ENCODE measurements around the gene GNPTG. TPM values are rescaled to one million over a fixed set of nuclear protein-coding genes. Genes with fewer than 3 reads are reported as not detected.

The GNPTG gene
- total and polyA plus RNA-seq, 2 of the 13 experiments (the other 11 are each of a cell fraction or from before 2014, with no cell fraction given) = 22.7 to 71.1 TPM

- TF ChIP-seq ZNF407 (CRISPR knock-in tag; IDR thresholded peaks at IDR 0.05; ENCODE audit: not compliant biosample characterization) (peak; percentile 58), JUN (CRISPR knock-in tag; IDR thresholded peaks at IDR 0.05) (no peak), BRCA1 (CRISPR knock-in tag; IDR thresholded peaks at IDR 0.05) (peak; percentile 68; the same call in 1 of the 2 replicates), ZBTB1 (CRISPR knock-in tag; IDR thresholded peaks at IDR 0.05; ENCODE audit: borderline replicate concordance) (no peak), RBM22 (optimal IDR thresholded peaks at IDR 0.05; ENCODE audit: low read length) (no peak), ZNF790 (CRISPR knock-in tag; IDR thresholded peaks at IDR 0.05; ENCODE audit: borderline replicate concordance) (peak; percentile 95), ZNF205 (CRISPR knock-in tag; IDR thresholded peaks at IDR 0.05) (peak; percentile 78), ZSCAN25 (CRISPR knock-in tag; IDR thresholded peaks at IDR 0.05) (peak; percentile 64; the same call in 1 of the 2 replicates), ZNF543 (CRISPR knock-in tag; IDR thresholded peaks at IDR 0.05) (peak; percentile 76; the same call in 1 of the 2 replicates), MAX (IDR thresholded peaks at IDR 0.05) (peak; percentile 55), ZSCAN20 (CRISPR knock-in tag; IDR thresholded peaks at IDR 0.05; ENCODE audit: borderline replicate concordance) (0 out of 2 replicates have a peak, but pooled peaks have one; percentile 80), EEA1 (CRISPR knock-in tag; IDR thresholded peaks at IDR 0.05; ENCODE audit: borderline replicate concordance) (no peak), ZNF704 (CRISPR knock-in tag; IDR thresholded peaks at IDR 0.05; ENCODE audit: borderline replicate concordance) (0 out of 2 replicates have a peak, but pooled peaks have one; percentile 46), ARHGAP35 (CRISPR knock-in tag; IDR thresholded peaks at IDR 0.05; ENCODE audit: borderline replicate concordance) (peak; percentile 52; the same call in 1 of the 2 replicates), ZGPAT (CRISPR knock-in tag; IDR thresholded peaks at IDR 0.05) (peak; percentile 81; the same call in 1 of the 2 replicates), JDP2 (CRISPR knock-in tag; IDR thresholded peaks at IDR 0.05; ENCODE audit: borderline replicate concordance) (no peak; the same call in 1 of the 2 replicates), ATM (IDR thresholded peaks at IDR 0.05; ENCODE audit: borderline replicate concordance) (no peak)
Observed at GRCh38 chr16:1308977-1309885, 42.5 kb upstream of the GNPTG start, which contains the start of gene UBE2I (continued).
